AG08396 (cell line): ENCODE results near the gene ME1.
"Not testable (repeated sequence)": the region's sequence is repeated elsewhere in the genome, so short reads cannot be mapped to it uniquely, and the experiment has no call there.

Experiments used
- DNase-seq: peaks from one replicate; pipeline ENCODE4 v3.0.0; 2012; ENCODE audit warnings: low spot score, mixed read lengths

The ME1 gene

GRCh38 chr6:83256719-83257118, 174.1 kb downstream of the ME1 start:
- not testable (repeated sequence) for DNase-seq

- peak; percentile 19 for DNase-seq
Observed at GRCh38 chr6:83252719-83253118, 178.1 kb downstream of the ME1 start.

GRCh38 chr6:83250235-83250634, 180.6 kb downstream of the ME1 start:
- no peak for DNase-seq

GRCh38 chr6:83247471-83247870, 183.4 kb downstream of the ME1 start:
- no peak for DNase-seq

GRCh38 chr6:83231146-83231545, 199.7 kb downstream of the ME1 start:
- DNase-seq: peak; percentile 25

- no peak for DNase-seq
Observed at GRCh38 chr6:83226517-83226916, 204.3 kb downstream of the ME1 start.

- no peak for DNase-seq
Observed at GRCh38 chr6:83221889-83222479, 208.9 kb downstream of the ME1 start.

- DNase-seq: no peak
Observed at GRCh38 chr6:83221276-83221675, 209.6 kb downstream of the ME1 start.

- DNase-seq: no peak
Observed at GRCh38 chr6:83220121-83220520, 210.7 kb downstream of the ME1 start.

GRCh38 chr6:83218646-83219045, 212.2 kb downstream of the ME1 start:
- no peak for DNase-seq

GRCh38 chr6:83216806-83217205, 214.0 kb downstream of the ME1 start:
- no peak for DNase-seq

- DNase-seq: peak; percentile 37
Observed at GRCh38 chr6:83215131-83216047, 215.5 kb downstream of the ME1 start.

GRCh38 chr6:83202031-83202430, 228.8 kb downstream of the ME1 start:
- no peak for DNase-seq

GRCh38 chr6:83199863-83200225, 231.0 kb downstream of the ME1 start:
- peak; percentile 25 for DNase-seq

GRCh38 chr6:83199173-83199862, 231.5 kb downstream of the ME1 start:
- no peak for DNase-seq

- DNase-seq: peak; percentile 26
Observed at GRCh38 chr6:83198486-83199172, 232.2 kb downstream of the ME1 start.

- peak; percentile 75 for DNase-seq
Observed at GRCh38 chr6:83193747-83194566, 236.9 kb downstream of the ME1 start.

- DNase-seq: peak; percentile 98
Observed at GRCh38 chr6:83192871-83193746, 237.7 kb downstream of the ME1 start, which contains the start of the genes PGM3 and RWDD2A. Gene PGM3, minus strand, starts transcription at chr6:83193265. Its CDS starts 2,253 bp downstream, at chr6:83191012. Gene RWDD2A, plus strand, starts transcription at chr6:83193357. Its CDS starts 1,095 bp downstream, at chr6:83194452.

GRCh38 chr6:83192456-83192855, 238.4 kb downstream of the ME1 start:
- DNase-seq: peak; percentile 38

- DNase-seq: not testable (repeated sequence)
Observed at GRCh38 chr6:83191974-83192373, 238.9 kb downstream of the ME1 start.
